ENCODE measurements around the gene LY6G5C. TPM values are rescaled to one million over a fixed set of nuclear protein-coding genes. Genes with fewer than 3 reads are reported as not detected.
"Not testable (repeated sequence)": the region's sequence is repeated elsewhere in the genome, so short reads cannot be mapped to it uniquely, and the experiment has no call there.

The LY6G5C gene
- total RNA-seq, 1 donor from 2014 or later, result 0.72 TPM

GRCh38 chr6:31715022-31715958, 34.4 kb upstream of the LY6G5C start, which contains the start of gene LY6G6D:
Gene LY6G6D (plus strand): TSS chr6:31715348. CDS start chr6:31715356, 8 bp downstream.
- no peak for ATAC-seq

- no peak for ATAC-seq
These were observed 33.3 kb upstream of the LY6G5C start for GRCh38 chr6:31713991-31714684.

- no peak for ATAC-seq
These were observed 32.6 kb upstream of the LY6G5C start for GRCh38 chr6:31713465-31713864.

- ATAC-seq, result peak; percentile 81
These were observed 31.4 kb upstream of the LY6G5C start for GRCh38 chr6:31712296-31712695.

GRCh38 chr6:31711233-31711632, 30.4 kb upstream of the LY6G5C start:
- ATAC-seq, result peak; percentile 84

GRCh38 chr6:31710523-31711219, 29.8 kb upstream of the LY6G5C start:
- ATAC-seq, result no peak

GRCh38 chr6:31709157-31709556, 28.3 kb upstream of the LY6G5C start:
- ATAC-seq, result not testable (repeated sequence)

GRCh38 chr6:31708224-31708623, 27.4 kb upstream of the LY6G5C start:
- no peak for ATAC-seq

GRCh38 chr6:31707701-31708100, 26.8 kb upstream of the LY6G5C start:
- ATAC-seq, result no peak

GRCh38 chr6:31706599-31706998, 25.7 kb upstream of the LY6G5C start, which contains the start of gene LY6G6F:
Gene LY6G6F (plus strand): TSS chr6:31706866. CDS start chr6:31706907, 41 bp downstream.
- ATAC-seq, result no peak

GRCh38 chr6:31705931-31706330, 25.1 kb upstream of the LY6G5C start:
- ATAC-seq, result no peak

- ATAC-seq, result peak; percentile 97
These were observed 22.2 kb upstream of the LY6G5C start, which contains the start of gene ABHD16A for GRCh38 chr6:31702819-31703716. Gene ABHD16A (minus strand): TSS chr6:31703324. CDS start chr6:31703281, 43 bp downstream.

GRCh38 chr6:31702405-31702818, 21.5 kb upstream of the LY6G5C start:
- ATAC-seq, result peak; percentile 3

- no peak for ATAC-seq
These were observed 21.0 kb upstream of the LY6G5C start for GRCh38 chr6:31701666-31702404.

GRCh38 chr6:31700740-31701401, 20.0 kb upstream of the LY6G5C start:
- ATAC-seq, result no peak

- peak; percentile 22 for ATAC-seq
These were observed 16.7 kb upstream of the LY6G5C start for GRCh38 chr6:31697555-31697954.

GRCh38 chr6:31693535-31693934, 12.7 kb upstream of the LY6G5C start:
- ATAC-seq, result no peak

GRCh38 chr6:31692886-31693285, 12.0 kb upstream of the LY6G5C start:
- ATAC-seq, result no peak

- no peak for ATAC-seq
These were observed 11.5 kb upstream of the LY6G5C start for GRCh38 chr6:31692353-31692752.

- no peak for ATAC-seq
These were observed 10.8 kb upstream of the LY6G5C start for GRCh38 chr6:31691564-31692108.
